DMS79 (cell line): ENCODE results near the gene SLCO3A1.
A peak's percentile ranks its signal among the peaks of the same experiment; 100 is the strongest.

Source experiments
- DNase-seq: peaks from one replicate; lab custom pipeline; 2025; lab: John Stamatoyannopoulos, UW

SLCO3A1 gene

GRCh38 chr15:91861223-91861622, 7.7 kb downstream of the SLCO3A1 start:
- no peak for DNase-seq

DNA sequence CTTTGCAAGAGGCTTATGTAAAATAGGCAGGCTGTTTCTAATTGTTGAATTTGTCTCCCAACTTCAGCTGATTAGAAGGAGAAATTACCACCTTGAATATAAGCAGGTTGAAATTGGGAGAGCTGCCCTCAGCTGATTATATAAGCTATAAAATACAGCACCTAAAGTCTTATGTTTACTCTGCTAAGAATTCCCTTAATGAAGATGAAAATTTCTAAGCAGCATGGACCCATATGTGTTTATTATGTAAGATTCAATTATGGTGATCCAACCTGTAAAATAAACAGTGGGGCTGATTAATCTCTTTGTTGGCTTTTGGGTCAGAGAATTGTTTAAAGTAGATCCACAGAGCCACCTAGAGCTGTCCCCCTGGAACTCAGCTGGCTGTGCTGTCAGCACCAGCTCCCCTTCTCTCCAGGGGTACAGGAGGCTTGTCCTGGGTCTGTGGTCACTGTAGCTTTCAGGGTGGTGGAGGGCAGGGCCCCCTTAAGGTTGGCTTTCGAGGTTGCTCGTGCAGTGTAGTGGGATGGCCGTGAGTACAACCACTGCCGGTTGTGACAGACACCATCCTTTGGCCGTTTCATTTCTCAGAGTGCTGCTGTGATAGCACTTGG, 9.5 kb downstream of the SLCO3A1 start:
- no peak for DNase-seq

- no peak for DNase-seq
These were observed 10.2 kb downstream of the SLCO3A1 start for GRCh38 chr15:91863621-91864255.

DNA sequence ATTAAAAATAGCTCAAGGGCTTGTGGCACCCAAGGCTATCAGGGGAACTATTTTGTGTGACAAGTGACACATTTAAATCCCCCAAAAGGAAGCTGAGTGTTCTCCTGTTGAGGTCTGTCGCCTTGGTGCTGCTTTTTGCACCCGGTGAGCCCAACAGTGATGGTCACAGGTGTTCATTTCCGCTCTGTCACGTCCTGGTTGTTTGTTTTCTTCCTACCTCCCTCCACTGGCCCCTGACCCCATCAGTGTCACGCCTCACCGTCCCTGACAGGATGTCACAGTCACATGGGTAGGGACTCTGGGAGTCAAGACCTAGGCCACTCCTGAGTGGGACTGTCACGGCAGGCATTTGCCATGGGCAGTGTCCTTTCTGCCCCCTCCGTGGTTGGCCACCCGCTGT, 11.2 kb downstream of the SLCO3A1 start:
- DNase-seq = no peak

GRCh38 chr15:91865486-91865885, 12.0 kb downstream of the SLCO3A1 start:
- no peak for DNase-seq

- no peak for DNase-seq
These were observed 12.4 kb downstream of the SLCO3A1 start for GRCh38 chr15:91865950-91866349.

- DNase-seq = peak; percentile 66
These were observed 12.9 kb downstream of the SLCO3A1 start for GRCh38 chr15:91866371-91866905.

- DNase-seq = peak; percentile 80
These were observed 13.5 kb downstream of the SLCO3A1 start for GRCh38 chr15:91866971-91867372.

DNA sequence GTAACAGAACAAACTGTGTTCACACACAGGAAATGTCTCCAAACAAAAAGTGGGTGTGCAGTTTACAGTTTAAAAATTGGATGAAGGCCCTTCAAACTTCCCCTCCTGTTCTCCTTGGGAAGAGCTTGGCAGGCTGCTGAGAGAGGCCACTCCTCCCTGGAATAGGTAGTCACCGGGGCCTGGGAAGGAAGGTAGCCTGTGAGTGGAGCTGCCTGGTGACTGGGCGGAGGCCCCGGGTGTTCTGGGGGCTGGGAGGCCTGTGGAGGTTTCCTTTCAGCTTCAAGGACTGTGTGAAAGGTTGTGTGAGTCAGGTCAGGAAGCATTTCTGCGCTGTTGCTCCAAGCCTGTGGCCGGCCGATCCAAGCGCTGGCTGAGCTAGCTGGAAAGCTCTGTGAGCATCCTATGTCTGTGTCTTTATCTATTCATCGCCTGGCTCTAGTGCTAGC, 14.1 kb downstream of the SLCO3A1 start:
- DNase-seq = no peak

- DNase-seq = no peak
These were observed 17.5 kb downstream of the SLCO3A1 start for GRCh38 chr15:91870876-91871537.

- DNase-seq = no peak
These were observed 18.3 kb downstream of the SLCO3A1 start for GRCh38 chr15:91871837-91872236.

DNA sequence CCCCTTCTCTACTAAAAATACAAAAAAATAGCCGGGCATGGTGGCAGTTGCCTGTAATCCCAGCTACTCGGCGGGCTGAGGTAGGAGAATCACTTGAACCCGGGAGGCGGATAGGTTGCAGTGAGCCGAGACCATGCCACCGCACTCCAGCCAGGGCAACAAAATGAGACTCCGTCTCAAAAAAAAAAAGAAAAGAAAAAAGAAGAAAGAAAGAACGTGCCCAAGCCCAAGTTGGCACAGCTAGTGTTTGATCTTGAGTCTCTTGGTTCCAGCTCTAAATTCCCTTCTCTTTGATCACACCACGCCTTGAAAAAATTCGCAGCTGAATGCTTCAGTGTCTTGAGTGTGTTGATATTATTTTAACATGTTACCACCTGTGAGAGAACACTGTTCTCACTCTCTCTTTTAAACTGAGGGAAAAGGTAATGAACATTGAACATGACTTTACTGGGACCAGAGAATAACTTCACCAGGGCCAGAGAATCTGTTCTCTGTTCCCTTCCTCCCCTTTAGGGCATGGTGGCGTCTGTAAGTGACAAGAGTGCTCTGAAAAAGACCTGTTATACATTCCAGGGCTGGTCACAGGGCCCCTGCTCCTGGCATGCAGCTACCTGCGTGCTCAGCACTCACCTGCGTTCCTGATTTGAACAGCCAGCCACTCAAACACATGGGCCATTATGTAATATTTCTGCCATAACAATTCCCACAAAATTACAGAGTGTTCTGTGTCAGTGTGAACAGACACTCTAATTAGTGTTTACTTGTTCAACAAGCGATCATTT, 19.0 kb downstream of the SLCO3A1 start:
- DNase-seq = no peak

DNA sequence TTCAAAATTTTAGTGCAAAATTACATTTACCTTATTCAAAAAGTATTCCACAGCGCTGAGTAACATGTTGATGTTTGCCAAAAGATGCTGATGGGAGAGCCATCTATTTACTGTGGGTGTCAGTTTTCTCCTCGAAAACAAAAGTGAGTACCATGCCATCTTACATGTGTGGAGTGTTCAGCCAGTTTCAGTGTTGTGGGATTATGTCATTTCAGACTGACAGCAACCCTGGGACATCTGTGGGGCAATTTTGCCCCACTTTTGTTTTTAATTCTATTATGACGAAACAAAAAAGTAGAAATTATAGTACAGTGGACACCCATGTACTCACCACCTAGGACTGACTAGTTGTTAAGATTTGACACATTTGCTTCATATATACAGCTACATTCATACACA, 19.6 kb downstream of the SLCO3A1 start:
- no peak for DNase-seq

GRCh38 chr15:91874171-91874570, 20.7 kb downstream of the SLCO3A1 start:
- DNase-seq = no peak

- DNase-seq = no peak
These were observed 21.6 kb downstream of the SLCO3A1 start for GRCh38 chr15:91874992-91875660.

DNA sequence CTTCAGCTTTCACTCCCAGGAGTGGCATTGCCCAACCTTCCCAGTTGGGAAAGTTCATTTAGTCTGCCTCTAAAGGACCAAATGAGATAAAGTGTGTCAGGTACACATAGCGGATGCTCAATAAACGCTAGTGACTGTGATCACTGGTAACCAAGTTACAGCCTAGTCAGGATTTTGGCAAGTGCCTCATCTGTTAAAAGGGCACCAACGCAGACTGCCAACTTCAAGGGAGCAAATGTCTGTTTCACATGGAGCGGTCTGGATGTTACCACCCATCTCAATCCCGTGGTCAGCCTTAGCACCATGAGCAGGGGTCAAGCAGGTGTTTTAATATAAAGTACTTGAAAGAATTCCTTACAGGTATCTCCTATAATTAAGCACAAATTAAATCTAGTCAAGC, 22.7 kb downstream of the SLCO3A1 start:
- no peak for DNase-seq

GRCh38 chr15:91878319-91878870, 24.9 kb downstream of the SLCO3A1 start:
- no peak for DNase-seq

- DNase-seq = no peak
These were observed 25.6 kb downstream of the SLCO3A1 start for GRCh38 chr15:91879158-91879557.

DNA sequence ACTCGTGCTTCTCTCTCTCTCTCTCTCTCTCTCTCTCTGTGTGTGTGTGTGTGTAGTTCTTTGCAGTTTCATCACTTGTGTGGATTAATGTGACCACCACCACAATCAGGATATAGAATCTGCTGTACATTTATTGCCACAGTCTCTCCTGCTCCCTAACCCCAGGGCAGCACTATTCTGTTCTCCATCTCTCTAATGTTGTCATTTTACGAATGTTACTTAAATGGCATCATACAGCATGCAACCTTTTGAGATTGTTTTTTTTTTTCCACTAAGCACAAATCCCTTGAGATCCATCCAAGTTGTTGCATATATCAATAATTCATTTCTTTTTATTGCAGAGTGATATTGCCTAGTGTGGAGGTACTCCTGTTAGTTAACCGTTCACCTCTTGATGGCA, 26.9 kb downstream of the SLCO3A1 start:
- DNase-seq = no peak

- DNase-seq = no peak
These were observed 28.2 kb downstream of the SLCO3A1 start for GRCh38 chr15:91881569-91882297.
